Stimulated activated naive CD8-positive, alpha-beta T cell treated with anti-CD3 and anti-CD28 coated beads, Interleukin-15, Interleukin-2, amounts not matched to agents 100 ng/mL and 50 ng/mL, for 24 hours (primary cell): ENCODE results near the gene KRTAP19-5.
"Not testable (repeated sequence)": the region's sequence is repeated elsewhere in the genome, so short reads cannot be mapped to it uniquely, and the experiment has no call there.

Experiments used
- H3K27ac Mint-ChIP-seq: one replicate; pipeline ENCODE4 v1.8.0; 2021; ENCODE audit warnings: mild to moderate bottlenecking, mixed read lengths
- H3K27me3 Mint-ChIP-seq: one replicate; pipeline ENCODE4 v1.8.0; 2021; ENCODE audit warnings: mixed read lengths
- H3K36me3 Mint-ChIP-seq: one replicate; pipeline ENCODE4 v1.8.0; 2021; ENCODE audit warnings: low read depth, mixed read lengths
- H3K4me1 Mint-ChIP-seq: one replicate; pipeline ENCODE4 v1.8.0; 2021; ENCODE audit warnings: low read depth, mixed read lengths
- H3K4me3 Mint-ChIP-seq: one replicate; pipeline ENCODE4 v1.8.0; 2021; ENCODE audit warnings: mild to moderate bottlenecking, mixed read lengths
- H3K9me3 Mint-ChIP-seq: one replicate; pipeline ENCODE4 v1.8.0; 2021; ENCODE audit warnings: mixed read lengths

Gene KRTAP19-5

GRCh38 chr21:30502041-30502440 lies at the start of gene KRTAP19-5:
Gene KRTAP19-5 (minus strand): TSS chr21:30502141. CDS start chr21:30502090, 51 bp downstream.
- no peak within 1 kb of the TSS for H3K4me3 Mint-ChIP-seq
- peaks cover 3% of the 10 kb centered on the region for H3K9me3 Mint-ChIP-seq
- H3K27me3 Mint-ChIP-seq = no peaks in the 10 kb centered on the region
- no peak within 1 kb of the TSS for H3K27ac Mint-ChIP-seq
- H3K36me3 Mint-ChIP-seq = no peaks in the 10 kb centered on the region
- no peaks in the 10 kb centered on the region for H3K4me1 Mint-ChIP-seq

- H3K27ac Mint-ChIP-seq = no peak within 1 kb of the TSS
- no peaks in the 10 kb centered on the region for H3K4me1 Mint-ChIP-seq
- peaks cover 12% of the 10 kb centered on the region for H3K9me3 Mint-ChIP-seq
- no peak within 1 kb of the TSS for H3K4me3 Mint-ChIP-seq
- no peaks in the 10 kb centered on the region for H3K27me3 Mint-ChIP-seq
- no peaks in the 10 kb centered on the region for H3K36me3 Mint-ChIP-seq
These were observed 39.8 kb upstream of the KRTAP19-5 start, which contains the start of gene KRTAP19-6 for GRCh38 chr21:30541764-30542163. Gene KRTAP19-6 (minus strand): TSS chr21:30541864. CDS start chr21:30541833, 31 bp downstream.

GRCh38 chr21:30518876-30519275 lies 16.9 kb upstream of the KRTAP19-5 start:
- no peak overlapping the region for H3K4me3 Mint-ChIP-seq
- no peak overlapping the region for H3K27ac Mint-ChIP-seq
- no peaks in the 10 kb centered on the region for H3K27me3 Mint-ChIP-seq
- peaks cover 8% of the 10 kb centered on the region for H3K9me3 Mint-ChIP-seq
- no peaks in the 10 kb centered on the region for H3K36me3 Mint-ChIP-seq
- no peaks in the 10 kb centered on the region for H3K4me1 Mint-ChIP-seq

GRCh38 chr21:30515681-30516080 lies 13.7 kb upstream of the KRTAP19-5 start:
- Mint-ChIP-seq H3K9me3 (peaks cover 8% of the 10 kb centered on the region), H3K27me3 (no peaks in the 10 kb centered on the region), H3K4me1 (no peaks in the 10 kb centered on the region), H3K36me3 (no peaks in the 10 kb centered on the region), H3K27ac (no peak overlapping the region), H3K4me3 (no peak overlapping the region)

- H3K27ac Mint-ChIP-seq, H3K4me1 Mint-ChIP-seq, H3K4me3 Mint-ChIP-seq, H3K36me3 Mint-ChIP-seq, H3K9me3 Mint-ChIP-seq, H3K27me3 Mint-ChIP-seq: not testable (repeated sequence)
These were observed 3.8 kb upstream of the KRTAP19-5 start for GRCh38 chr21:30505621-30506205.

- Mint-ChIP-seq H3K4me1 (no peaks in the 10 kb centered on the region), H3K36me3 (no peaks in the 10 kb centered on the region), H3K27ac (no peak within 1 kb of the TSS), H3K4me3 (no peak within 1 kb of the TSS), H3K27me3 (no peaks in the 10 kb centered on the region), H3K9me3 (peaks cover 3% of the 10 kb centered on the region)
These were observed 4.9 kb downstream of the KRTAP19-5 start, which contains the start of gene KRTAP19-4 for GRCh38 chr21:30497065-30497464. Gene KRTAP19-4 (minus strand): TSS chr21:30497165. CDS start chr21:30497110, 55 bp downstream.

GRCh38 chr21:30491963-30492428 lies 9.9 kb downstream of the KRTAP19-5 start, which contains the start of gene KRTAP19-3:
Gene KRTAP19-3 (minus strand): TSS chr21:30492013. CDS start chr21:30491957, 56 bp downstream.
- Mint-ChIP-seq H3K4me1 (no peaks in the 10 kb centered on the region), H3K27ac (no peak within 1 kb of the TSS), H3K27me3 (no peaks in the 10 kb centered on the region), H3K4me3 (no peak within 1 kb of the TSS), H3K36me3 (no peaks in the 10 kb centered on the region), H3K9me3 (no peaks in the 10 kb centered on the region)

GRCh38 chr21:30487336-30487735 lies 14.6 kb downstream of the KRTAP19-5 start, which contains the start of gene KRTAP19-2:
Gene KRTAP19-2 (minus strand): TSS chr21:30487436. CDS start chr21:30487348, 88 bp downstream.
- no peaks in the 10 kb centered on the region for H3K36me3 Mint-ChIP-seq
- H3K4me3 Mint-ChIP-seq = no peak within 1 kb of the TSS
- no peaks in the 10 kb centered on the region for H3K9me3 Mint-ChIP-seq
- no peaks in the 10 kb centered on the region for H3K4me1 Mint-ChIP-seq
- H3K27me3 Mint-ChIP-seq = no peaks in the 10 kb centered on the region
- no peak within 1 kb of the TSS for H3K27ac Mint-ChIP-seq

GRCh38 chr21:30486180-30486579 lies 15.8 kb downstream of the KRTAP19-5 start:
- Mint-ChIP-seq H3K27ac (no peak overlapping the region), H3K27me3 (no peaks in the 10 kb centered on the region), H3K9me3 (no peaks in the 10 kb centered on the region), H3K4me3 (no peak overlapping the region), H3K4me1 (no peaks in the 10 kb centered on the region), H3K36me3 (no peaks in the 10 kb centered on the region)

- no peak overlapping the region for H3K4me3 Mint-ChIP-seq
- H3K27me3 Mint-ChIP-seq = no peaks in the 10 kb centered on the region
- no peak overlapping the region for H3K27ac Mint-ChIP-seq
- H3K36me3 Mint-ChIP-seq = no peaks in the 10 kb centered on the region
- H3K4me1 Mint-ChIP-seq = no peaks in the 10 kb centered on the region
- H3K9me3 Mint-ChIP-seq = no peaks in the 10 kb centered on the region
These were observed 19.8 kb downstream of the KRTAP19-5 start for GRCh38 chr21:30482130-30482529.

- Mint-ChIP-seq H3K27me3 (no peaks in the 10 kb centered on the region), H3K36me3 (no peaks in the 10 kb centered on the region), H3K4me3 (no peak within 1 kb of the TSS), H3K4me1 (no peaks in the 10 kb centered on the region), H3K9me3 (no peaks in the 10 kb centered on the region), H3K27ac (no peak within 1 kb of the TSS)
These were observed 21.8 kb downstream of the KRTAP19-5 start, which contains the start of gene KRTAP19-1 for GRCh38 chr21:30480145-30480544. Gene KRTAP19-1 (minus strand): TSS chr21:30480367. CDS start chr21:30480317, 50 bp downstream.

- no peaks in the 10 kb centered on the region for H3K36me3 Mint-ChIP-seq
- no peaks in the 10 kb centered on the region for H3K4me1 Mint-ChIP-seq
- no peak overlapping the region for H3K27ac Mint-ChIP-seq
- H3K9me3 Mint-ChIP-seq = no peaks in the 10 kb centered on the region
- no peak overlapping the region for H3K4me3 Mint-ChIP-seq
- H3K27me3 Mint-ChIP-seq = no peaks in the 10 kb centered on the region
These were observed 22.7 kb downstream of the KRTAP19-5 start for GRCh38 chr21:30479259-30479658.

- no peak overlapping the region for H3K27ac Mint-ChIP-seq
- H3K27me3 Mint-ChIP-seq = no peaks in the 10 kb centered on the region
- no peaks in the 10 kb centered on the region for H3K9me3 Mint-ChIP-seq
- H3K4me1 Mint-ChIP-seq = no peaks in the 10 kb centered on the region
- H3K36me3 Mint-ChIP-seq = no peaks in the 10 kb centered on the region
- H3K4me3 Mint-ChIP-seq = no peak overlapping the region
These were observed 23.9 kb downstream of the KRTAP19-5 start for GRCh38 chr21:30478004-30478403.

GRCh38 chr21:30468900-30469714 lies 32.8 kb downstream of the KRTAP19-5 start:
- Mint-ChIP-seq H3K36me3 (no peaks in the 10 kb centered on the region), H3K4me3 (no peak overlapping the region), H3K27me3 (peaks cover 9% of the 10 kb centered on the region), H3K4me1 (no peaks in the 10 kb centered on the region), H3K9me3 (peaks cover 3% of the 10 kb centered on the region), H3K27ac (no peak overlapping the region)

GRCh38 chr21:30463713-30464112 lies 38.2 kb downstream of the KRTAP19-5 start:
- no peaks in the 10 kb centered on the region for H3K36me3 Mint-ChIP-seq
- no peak overlapping the region for H3K4me3 Mint-ChIP-seq
- no peaks in the 10 kb centered on the region for H3K4me1 Mint-ChIP-seq
- H3K27ac Mint-ChIP-seq = no peak overlapping the region
- H3K27me3 Mint-ChIP-seq = peaks cover 9% of the 10 kb centered on the region
- no peaks in the 10 kb centered on the region for H3K9me3 Mint-ChIP-seq
